Liver (tissue), 3 donors: ENCODE measurements around the gene TRIM16.

ENCODE experiments used
- FOXA1 ChIP-seq: IDR thresholded peaks from 2 replicates; pipeline ENCODE4 v1.6.1; 2016; ENCODE audit warnings: antibody characterized with exemption
- GABPA ChIP-seq, 2 donors: IDR thresholded peaks in 1 of 2; conservative IDR thresholded peaks in 1 of 2; 2 replicates each; pipeline ENCODE4 v1.6.1; 2016; ENCODE audit warnings: antibody characterized with exemption in 2 of 2, mild to moderate bottlenecking in 1 of 2, moderate library complexity in 1 of 2
- HNF4A ChIP-seq, 2 donors: conservative IDR thresholded peaks; 2 replicates each; pipeline ENCODE4 v1.6.1; 2016; ENCODE audit warnings: antibody characterized with exemption in 2 of 2, mild to moderate bottlenecking in 2 of 2
- HNF4G ChIP-seq: IDR thresholded peaks from 2 replicates; pipeline ENCODE4 v1.6.1; 2016; ENCODE audit warnings: antibody characterized with exemption
- JUND ChIP-seq, 2 donors: IDR thresholded peaks; 2 replicates each; pipeline ENCODE4 v1.6.1; 2016; ENCODE audit warnings: antibody characterized with exemption in 2 of 2
- RAD21 ChIP-seq, 2 donors: IDR thresholded peaks; 2 replicates each; pipeline ENCODE4 v1.6.1; 2016; ENCODE audit warnings: antibody characterized with exemption in 2 of 2, mild to moderate bottlenecking in 2 of 2
- SP1 ChIP-seq: IDR thresholded peaks from 2 replicates; pipeline ENCODE4 v1.6.1; 2018; ENCODE audit warnings: antibody characterized with exemption, mild to moderate bottlenecking
- TF ChIP-seq, protein P1 (sequence below): fragments of 150-350 bp; IDR thresholded peaks from 2 replicates; pipeline ENCODE4 v1.5.1; 2017; ENCODE audit warnings: improper control_type of control experiment, low read depth, low read length; ENCODE audit not compliant: missing input control
- TF ChIP-seq, protein P2 (sequence below): IDR thresholded peaks from 2 replicates; pipeline ENCODE4 v1.6.1; 2016; ENCODE audit warnings: antibody characterized with exemption
- TF ChIP-seq, protein P3 (sequence below): IDR thresholded peaks from 2 replicates; pipeline ENCODE4 v1.6.1; 2016; ENCODE audit warnings: antibody characterized with exemption, mild to moderate bottlenecking
- TF ChIP-seq, protein P4 (sequence below): IDR thresholded peaks from 2 replicates; pipeline ENCODE4 v1.6.1; 2016; ENCODE audit warnings: antibody characterized with exemption
- TF ChIP-seq, protein P5 (sequence below): IDR thresholded peaks from 2 replicates; pipeline ENCODE4 v1.6.1; 2016; ENCODE audit warnings: antibody characterized with exemption
- donor health status: healthy.
- donor health status: healthy.

DNA sequence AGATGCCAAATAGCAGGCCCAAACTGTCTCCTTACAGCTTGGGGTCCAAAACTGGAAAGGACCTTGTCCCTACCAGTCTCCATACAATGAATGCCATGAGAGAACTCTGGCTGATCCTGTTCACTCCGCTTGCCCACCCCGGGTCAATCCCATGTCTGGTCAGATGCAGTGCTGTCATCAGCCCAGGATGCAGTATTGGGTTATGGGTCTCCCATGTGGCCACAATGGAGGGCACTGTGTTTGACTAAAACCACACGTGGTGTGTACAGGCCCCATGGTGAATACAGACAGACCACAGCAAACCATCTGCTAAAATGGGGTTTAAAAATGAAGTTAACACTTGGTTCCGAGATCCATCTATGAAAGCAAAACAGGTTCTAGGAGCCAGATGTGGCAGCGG, 20.4 kb downstream of the TRIM16 start:
- TF ChIP-seq, protein P1, sequence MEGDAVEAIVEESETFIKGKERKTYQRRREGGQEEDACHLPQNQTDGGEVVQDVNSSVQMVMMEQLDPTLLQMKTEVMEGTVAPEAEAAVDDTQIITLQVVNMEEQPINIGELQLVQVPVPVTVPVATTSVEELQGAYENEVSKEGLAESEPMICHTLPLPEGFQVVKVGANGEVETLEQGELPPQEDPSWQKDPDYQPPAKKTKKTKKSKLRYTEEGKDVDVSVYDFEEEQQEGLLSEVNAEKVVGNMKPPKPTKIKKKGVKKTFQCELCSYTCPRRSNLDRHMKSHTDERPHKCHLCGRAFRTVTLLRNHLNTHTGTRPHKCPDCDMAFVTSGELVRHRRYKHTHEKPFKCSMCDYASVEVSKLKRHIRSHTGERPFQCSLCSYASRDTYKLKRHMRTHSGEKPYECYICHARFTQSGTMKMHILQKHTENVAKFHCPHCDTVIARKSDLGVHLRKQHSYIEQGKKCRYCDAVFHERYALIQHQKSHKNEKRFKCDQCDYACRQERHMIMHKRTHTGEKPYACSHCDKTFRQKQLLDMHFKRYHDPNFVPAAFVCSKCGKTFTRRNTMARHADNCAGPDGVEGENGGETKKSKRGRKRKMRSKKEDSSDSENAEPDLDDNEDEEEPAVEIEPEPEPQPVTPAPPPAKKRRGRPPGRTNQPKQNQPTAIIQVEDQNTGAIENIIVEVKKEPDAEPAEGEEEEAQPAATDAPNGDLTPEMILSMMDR = no peak
- no peak for TF ChIP-seq JUND (IDR thresholded peaks at IDR 0.05)
- TF ChIP-seq, protein P2, sequence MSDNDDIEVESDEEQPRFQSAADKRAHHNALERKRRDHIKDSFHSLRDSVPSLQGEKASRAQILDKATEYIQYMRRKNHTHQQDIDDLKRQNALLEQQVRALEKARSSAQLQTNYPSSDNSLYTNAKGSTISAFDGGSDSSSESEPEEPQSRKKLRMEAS = no peak
- TF ChIP-seq, protein P3, sequence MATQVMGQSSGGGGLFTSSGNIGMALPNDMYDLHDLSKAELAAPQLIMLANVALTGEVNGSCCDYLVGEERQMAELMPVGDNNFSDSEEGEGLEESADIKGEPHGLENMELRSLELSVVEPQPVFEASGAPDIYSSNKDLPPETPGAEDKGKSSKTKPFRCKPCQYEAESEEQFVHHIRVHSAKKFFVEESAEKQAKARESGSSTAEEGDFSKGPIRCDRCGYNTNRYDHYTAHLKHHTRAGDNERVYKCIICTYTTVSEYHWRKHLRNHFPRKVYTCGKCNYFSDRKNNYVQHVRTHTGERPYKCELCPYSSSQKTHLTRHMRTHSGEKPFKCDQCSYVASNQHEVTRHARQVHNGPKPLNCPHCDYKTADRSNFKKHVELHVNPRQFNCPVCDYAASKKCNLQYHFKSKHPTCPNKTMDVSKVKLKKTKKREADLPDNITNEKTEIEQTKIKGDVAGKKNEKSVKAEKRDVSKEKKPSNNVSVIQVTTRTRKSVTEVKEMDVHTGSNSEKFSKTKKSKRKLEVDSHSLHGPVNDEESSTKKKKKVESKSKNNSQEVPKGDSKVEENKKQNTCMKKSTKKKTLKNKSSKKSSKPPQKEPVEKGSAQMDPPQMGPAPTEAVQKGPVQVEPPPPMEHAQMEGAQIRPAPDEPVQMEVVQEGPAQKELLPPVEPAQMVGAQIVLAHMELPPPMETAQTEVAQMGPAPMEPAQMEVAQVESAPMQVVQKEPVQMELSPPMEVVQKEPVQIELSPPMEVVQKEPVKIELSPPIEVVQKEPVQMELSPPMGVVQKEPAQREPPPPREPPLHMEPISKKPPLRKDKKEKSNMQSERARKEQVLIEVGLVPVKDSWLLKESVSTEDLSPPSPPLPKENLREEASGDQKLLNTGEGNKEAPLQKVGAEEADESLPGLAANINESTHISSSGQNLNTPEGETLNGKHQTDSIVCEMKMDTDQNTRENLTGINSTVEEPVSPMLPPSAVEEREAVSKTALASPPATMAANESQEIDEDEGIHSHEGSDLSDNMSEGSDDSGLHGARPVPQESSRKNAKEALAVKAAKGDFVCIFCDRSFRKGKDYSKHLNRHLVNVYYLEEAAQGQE = no peak
- TF ChIP-seq, protein P4, sequence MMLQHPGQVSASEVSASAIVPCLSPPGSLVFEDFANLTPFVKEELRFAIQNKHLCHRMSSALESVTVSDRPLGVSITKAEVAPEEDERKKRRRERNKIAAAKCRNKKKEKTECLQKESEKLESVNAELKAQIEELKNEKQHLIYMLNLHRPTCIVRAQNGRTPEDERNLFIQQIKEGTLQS = no peak
- no peak for TF ChIP-seq HNF4G
- no peak for TF ChIP-seq FOXA1
- TF ChIP-seq SP1 = no peak
- no peak for TF ChIP-seq RAD21 (IDR thresholded peaks at IDR 0.05)
- no peak for TF ChIP-seq HNF4A (conservative IDR thresholded peaks at IDR 0.05)
- TF ChIP-seq GABPA (IDR thresholded peaks at IDR 0.05 in 1 of 2, conservative IDR thresholded peaks at IDR 0.05 in 1 of 2) = no peak
- TF ChIP-seq, protein P5, sequence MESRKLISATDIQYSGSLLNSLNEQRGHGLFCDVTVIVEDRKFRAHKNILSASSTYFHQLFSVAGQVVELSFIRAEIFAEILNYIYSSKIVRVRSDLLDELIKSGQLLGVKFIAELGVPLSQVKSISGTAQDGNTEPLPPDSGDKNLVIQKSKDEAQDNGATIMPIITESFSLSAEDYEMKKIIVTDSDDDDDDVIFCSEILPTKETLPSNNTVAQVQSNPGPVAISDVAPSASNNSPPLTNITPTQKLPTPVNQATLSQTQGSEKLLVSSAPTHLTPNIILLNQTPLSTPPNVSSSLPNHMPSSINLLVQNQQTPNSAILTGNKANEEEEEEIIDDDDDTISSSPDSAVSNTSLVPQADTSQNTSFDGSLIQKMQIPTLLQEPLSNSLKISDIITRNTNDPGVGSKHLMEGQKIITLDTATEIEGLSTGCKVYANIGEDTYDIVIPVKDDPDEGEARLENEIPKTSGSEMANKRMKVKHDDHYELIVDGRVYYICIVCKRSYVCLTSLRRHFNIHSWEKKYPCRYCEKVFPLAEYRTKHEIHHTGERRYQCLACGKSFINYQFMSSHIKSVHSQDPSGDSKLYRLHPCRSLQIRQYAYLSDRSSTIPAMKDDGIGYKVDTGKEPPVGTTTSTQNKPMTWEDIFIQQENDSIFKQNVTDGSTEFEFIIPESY = no peak
